Stimulated activated CD4-positive, alpha-beta T cell treated with anti-CD3 and anti-CD28 coated beads, Interleukin-1b, Interleukin-23, amount 100 ng/mL, for 1 hour (primary cell): ENCODE measurements around the gene ZNF132.
"Not testable (repeated sequence)": the region's sequence is repeated elsewhere in the genome, so short reads cannot be mapped to it uniquely, and the experiment has no call there.

ENCODE experiments used
- DNase-seq, 2 donors: peaks; one replicate each; pipeline ENCODE4 v3.0.0-alpha.2; 2020; ENCODE audit warnings: low read depth in 2 of 2

The ZNF132 gene

GRCh38 chr19:58439576-58440554 is at the start of gene ZNF132:
ZNF132 (minus strand) TSS chr19:58440153; CDS start chr19:58439821, 332 bp downstream.
- peak; percentile 78 to 87 for DNase-seq

- DNase-seq = not testable (repeated sequence)
Measured at GRCh38 chr19:58484349-58484748, 44.4 kb upstream of the ZNF132 start.

- no peak for DNase-seq
Measured at GRCh38 chr19:58483776-58484175, 43.8 kb upstream of the ZNF132 start.

- DNase-seq = no peak
Measured at GRCh38 chr19:58482372-58482771, 42.4 kb upstream of the ZNF132 start.

GRCh38 chr19:58480831-58481230 is 40.9 kb upstream of the ZNF132 start:
- no peak for DNase-seq

GRCh38 chr19:58480481-58480830 is 40.5 kb upstream of the ZNF132 start:
- no peak for DNase-seq

- DNase-seq = no peak
Measured at GRCh38 chr19:58479736-58480480, 40.0 kb upstream of the ZNF132 start.

GRCh38 chr19:58479303-58479702 is 39.4 kb upstream of the ZNF132 start:
- DNase-seq = no peak

GRCh38 chr19:58477871-58478270 is 37.9 kb upstream of the ZNF132 start:
- no peak for DNase-seq

- no peak for DNase-seq
Measured at GRCh38 chr19:58477130-58477529, 37.2 kb upstream of the ZNF132 start.

GRCh38 chr19:58476498-58477015 is 36.6 kb upstream of the ZNF132 start:
- no peak for DNase-seq

GRCh38 chr19:58475714-58476497 is 36.0 kb upstream of the ZNF132 start, which contains the start of gene ZNF446:
ZNF446 (plus strand) TSS chr19:58476352; CDS start chr19:58477219, 867 bp downstream.
- DNase-seq = peak; percentile 79 to 80

- no peak for DNase-seq
Measured at GRCh38 chr19:58474997-58475713, 35.2 kb upstream of the ZNF132 start.

- no peak for DNase-seq
Measured at GRCh38 chr19:58474291-58474996, 34.5 kb upstream of the ZNF132 start.

GRCh38 chr19:58473775-58474174 is 33.8 kb upstream of the ZNF132 start:
- DNase-seq = no peak

GRCh38 chr19:58471736-58472135 is 31.8 kb upstream of the ZNF132 start:
- no peak for DNase-seq

GRCh38 chr19:58470837-58471543 is 31.0 kb upstream of the ZNF132 start:
- not testable (repeated sequence) for DNase-seq

- no peak for DNase-seq
Measured at GRCh38 chr19:58469241-58470013, 29.5 kb upstream of the ZNF132 start.
